Right atrium auricular region (tissue), 2 donors: ENCODE data around the gene SUPT6H. TPM values are rescaled to one million over a fixed set of nuclear protein-coding genes. Genes with fewer than 3 reads are reported as not detected.
"Not testable (repeated sequence)": the region's sequence is repeated elsewhere in the genome, so short reads cannot be mapped to it uniquely, and the experiment has no call there.

ENCODE experiments used
- DNase-seq: peaks from one replicate; pipeline ENCODE4 v3.0.0-alpha.2; 2019; ENCODE audit warnings: low spot score
- H3K27ac ChIP-seq, 2 donors: fragments of 200-600 bp; sonication (generic); 1 replicate in 1 of 2; 2 replicates in 1 of 2; pipeline ENCODE4 v1.5.1; 2016 to 2019
- H3K27me3 ChIP-seq, 2 donors: fragments of 200-600 bp; sonication (generic); one replicate each; pipeline versions ENCODE4 v1.5.1 to v1.6.0; 2017 to 2019
- H3K36me3 ChIP-seq: fragments of 200-600 bp; sonication (generic); one replicate; pipeline ENCODE4 v1.5.1; 2016
- H3K4me1 ChIP-seq, 2 donors: fragments of 200-600 bp; sonication (generic); one replicate each; pipeline versions ENCODE4 v1.5.1 to v1.6.0; 2017 to 2019
- H3K4me3 ChIP-seq, 2 donors: fragments of 200-600 bp; sonication (generic); 1 replicate in 1 of 2; 2 replicates in 1 of 2; pipeline ENCODE4 v1.5.1; 2017 to 2019; ENCODE audit warnings: mild to moderate bottlenecking in 1 of 2, moderate library complexity in 1 of 2
- H3K9me3 ChIP-seq, 2 donors: fragments of 200-600 bp; sonication (generic); one replicate each; pipeline ENCODE4 v1.5.1; 2019
- CTCF ChIP-seq, 2 donors: fragments of 200-600 bp; sonication (generic); IDR thresholded peaks; one replicate each; pipeline ENCODE4 v1.5.1; 2019; ENCODE audit warnings: antibody characterized with exemption in 2 of 2
- total RNA-seq, 2 donors: library from RNA; depleted of rRNA; stranded (reverse); fragments of >200 nt; gene quantifications; one replicate each; pipeline ENCODE4 v1.1.0, GENCODE V29; 2016

The SUPT6H gene
- total RNA-seq, 2 donors from 2014 or later: 28.5 to 45.4 TPM

- no peak for DNase-seq
- Histone ChIP-seq H3K27ac (no peak overlapping the region), H3K36me3 (peaks cover under 1% of the 10 kb centered on the region), H3K4me1 (peaks cover 0 to 28% of the 10 kb centered on the region in 2 donors), H3K9me3 (no peaks in the 10 kb centered on the region), H3K4me3 (no peak overlapping the region), H3K27me3 (no peaks in the 10 kb centered on the region)
- no peak for TF ChIP-seq CTCF (IDR thresholded peaks at IDR 0.05)
These were observed 67.9 kb downstream of the SUPT6H start for GRCh38 chr17:28729950-28730330.

DNA sequence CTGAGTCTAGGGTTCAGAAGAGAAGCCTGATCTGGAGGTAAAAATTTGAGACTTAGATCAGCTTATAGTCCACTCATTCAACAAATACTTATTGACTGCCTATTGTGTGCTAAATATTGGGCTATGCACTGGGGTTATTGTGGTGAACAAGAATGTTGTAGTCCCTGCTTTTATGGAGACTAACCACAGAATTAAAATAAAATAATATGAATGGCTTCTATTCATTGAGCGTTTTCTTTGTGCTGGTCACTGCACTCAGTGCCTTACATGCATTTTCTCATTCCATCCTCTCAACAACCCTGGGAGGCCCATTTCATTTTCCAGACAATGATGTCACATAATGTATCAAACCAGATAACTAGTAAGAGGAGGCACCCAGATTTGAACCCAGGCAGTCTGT is 71.3 kb downstream of the SUPT6H start:
- Histone ChIP-seq H3K4me1 (peaks cover 0 to 4% of the 10 kb centered on the region in 2 donors), H3K36me3 (no peaks in the 10 kb centered on the region), H3K27ac (no peak overlapping the region), H3K4me3 (no peak overlapping the region), H3K9me3 (no peaks in the 10 kb centered on the region), H3K27me3 (no peaks in the 10 kb centered on the region)
- no peak for TF ChIP-seq CTCF (IDR thresholded peaks at IDR 0.05)
- no peak for DNase-seq

GRCh38 chr17:28734712-28735241 is 72.8 kb downstream of the SUPT6H start:
- H3K27ac ChIP-seq: no peak overlapping the region

DNA sequence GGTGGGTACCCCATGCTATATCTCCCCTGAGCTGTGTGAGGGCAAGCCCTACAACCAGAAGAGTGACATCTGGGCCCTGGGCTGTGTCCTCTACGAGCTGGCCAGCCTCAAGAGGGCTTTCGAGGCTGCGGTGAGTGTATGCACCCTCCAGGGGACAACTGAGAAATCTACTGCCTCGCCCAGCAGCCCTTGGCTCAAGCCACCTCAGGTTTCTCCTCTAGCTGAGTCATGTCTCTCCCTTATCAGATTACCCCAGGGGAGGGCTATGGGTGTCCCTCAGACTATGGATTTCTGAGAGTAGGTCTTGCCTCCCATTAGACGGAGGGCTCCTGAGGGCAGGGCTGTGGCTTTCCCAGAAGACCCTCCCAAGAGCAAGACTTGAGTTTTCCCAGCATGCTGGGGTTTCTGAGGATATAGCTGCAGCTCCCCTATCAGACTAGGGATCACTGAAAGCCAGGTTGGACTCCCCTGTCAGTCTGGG is 73.3 kb downstream of the SUPT6H start:
- H3K27me3 ChIP-seq: no peaks in the 10 kb centered on the region
- H3K4me3 ChIP-seq: no peak overlapping the region
- no peaks in the 10 kb centered on the region for H3K36me3 ChIP-seq
- no peak overlapping the region for H3K27ac ChIP-seq
- no peaks in the 10 kb centered on the region for H3K4me1 ChIP-seq
- TF ChIP-seq CTCF (IDR thresholded peaks at IDR 0.05): no peak
- no peaks in the 10 kb centered on the region for H3K9me3 ChIP-seq
- DNase-seq: no peak

More at GRCh38 chr17:28734712-28735241, 72.8 kb downstream of the SUPT6H start:
- Histone ChIP-seq H3K36me3 (no peaks in the 10 kb centered on the region), H3K4me1 (no peaks in the 10 kb centered on the region), H3K4me3 (no peak overlapping the region), H3K9me3 (no peaks in the 10 kb centered on the region), H3K27me3 (no peaks in the 10 kb centered on the region)
- TF ChIP-seq CTCF (IDR thresholded peaks at IDR 0.05): no peak
- DNase-seq: no peak

DNA sequence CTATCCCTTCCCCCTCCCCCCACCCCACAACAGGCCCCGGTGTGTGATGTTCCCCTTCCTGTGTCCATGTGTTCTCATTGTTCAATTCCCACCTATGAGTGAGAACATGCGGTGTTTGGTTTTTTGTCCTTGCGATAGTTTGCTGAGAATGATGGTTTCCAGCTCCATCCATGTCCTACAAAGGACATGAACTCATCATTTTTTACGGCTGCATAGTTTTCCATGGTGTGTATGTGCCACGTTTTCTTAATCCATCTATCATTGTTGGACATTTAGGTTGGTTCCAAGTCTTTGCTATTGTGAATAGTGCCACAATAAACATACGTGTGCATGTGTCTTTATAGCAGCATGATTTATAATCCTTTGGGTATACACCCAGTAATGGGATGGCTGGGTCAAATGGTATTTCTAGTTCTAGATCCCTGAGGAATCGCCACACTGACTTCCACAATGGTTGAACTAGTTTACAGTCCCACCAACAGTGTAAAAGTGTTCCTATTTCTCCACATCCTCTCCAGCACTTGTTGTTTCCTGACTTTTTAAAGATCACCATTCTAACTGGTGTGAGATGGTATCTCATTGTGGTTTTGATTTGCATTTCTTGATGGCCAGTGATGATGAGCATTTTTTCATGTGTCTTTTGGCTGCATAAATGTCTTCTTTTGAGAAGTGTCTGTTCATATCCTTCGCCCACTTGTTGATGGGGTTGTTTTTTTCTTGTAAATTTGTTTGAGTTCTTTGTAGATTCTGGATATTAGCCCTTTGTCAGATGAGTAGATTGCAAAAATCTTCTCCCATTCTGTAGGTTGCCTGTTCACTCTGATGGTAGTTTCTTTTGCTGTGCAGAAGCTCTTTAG is 74.1 kb downstream of the SUPT6H start:
- H3K36me3 ChIP-seq, H3K27ac ChIP-seq, H3K4me3 ChIP-seq, DNase-seq, H3K27me3 ChIP-seq, H3K9me3 ChIP-seq, H3K4me1 ChIP-seq: not testable (repeated sequence)

DNA sequence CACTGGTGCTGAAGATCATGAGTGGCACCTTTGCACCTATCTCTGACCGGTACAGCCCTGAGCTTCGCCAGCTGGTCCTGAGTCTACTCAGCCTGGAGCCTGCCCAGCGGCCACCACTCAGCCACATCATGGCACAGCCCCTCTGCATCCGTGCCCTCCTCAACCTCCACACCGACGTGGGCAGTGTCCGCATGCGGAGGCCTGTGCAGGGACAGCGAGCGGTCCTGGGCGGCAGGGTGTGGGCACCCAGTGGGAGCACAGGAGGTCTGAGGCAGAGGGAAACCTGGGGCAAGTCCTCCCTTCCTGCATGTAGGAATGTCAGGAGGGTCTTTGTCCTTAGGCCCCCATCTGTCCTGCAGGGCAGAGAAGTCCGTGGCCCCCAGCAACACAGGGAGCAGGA is 75.3 kb downstream of the SUPT6H start:
- no peak for TF ChIP-seq CTCF (IDR thresholded peaks at IDR 0.05)
- Histone ChIP-seq H3K4me1 (no peaks in the 10 kb centered on the region), H3K36me3 (no peaks in the 10 kb centered on the region), H3K27me3 (no peaks in the 10 kb centered on the region), H3K9me3 (no peaks in the 10 kb centered on the region), H3K4me3 (no peak overlapping the region), H3K27ac (no peak overlapping the region)
- no peak for DNase-seq
